ENCODE results near the gene ANKS6. TPM values are rescaled to one million over a fixed set of nuclear protein-coding genes. Genes with fewer than 3 reads are reported as not detected.

Gene ANKS6
- total RNA-seq, 1 experiment from 2014 or later: 39.2 TPM

DNA sequence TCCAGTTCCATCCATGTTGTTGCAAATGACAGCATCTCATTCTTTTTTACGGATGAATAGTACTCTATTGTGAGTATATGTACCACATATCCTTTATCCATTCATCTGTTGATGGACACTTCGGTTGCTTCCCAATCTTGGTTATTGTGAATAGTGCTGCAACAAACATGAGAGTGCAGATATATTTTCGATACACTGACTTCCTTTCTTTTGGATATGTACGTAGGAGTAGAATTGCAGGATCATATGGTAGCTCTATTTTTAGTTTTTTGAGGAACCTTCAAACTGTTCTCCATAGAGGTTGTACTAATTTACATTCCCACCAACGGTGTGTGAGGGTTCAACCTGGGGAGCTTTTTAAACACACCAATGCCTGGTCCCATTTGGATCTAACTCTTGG is 33.4 kb upstream of the ANKS6 start:
- no peaks in the 10 kb centered on the region for H3K9me3 ChIP-seq (ENCODE audit: control insufficient read depth in 1 of 2, insufficient read depth in 1 of 2, low read depth in 1 of 2, low read length in 2 of 2)
- H3K9me2 ChIP-seq (ENCODE audit: insufficient read depth): no peaks in the 10 kb centered on the region
- H3K36me3 ChIP-seq (ENCODE audit: control insufficient read depth in 1 of 2, insufficient read depth in 2 of 2, low read length in 2 of 2): peaks cover 3 to 6% of the 10 kb centered on the region in 2 experiments; a peak in 3 of 4 replicates
- no peak overlapping the region for H3K9ac ChIP-seq (ENCODE audit: low read length)
- H3K79me2 ChIP-seq (ENCODE audit: insufficient read depth, low read length): no peaks in the 10 kb centered on the region
- ChIA-PET RAD21 (ENCODE audit: low non-redundant PET in 1 of 2, low total read pairs in 2 of 2, uncharacterized antibody in 2 of 2, unreplicated experiment in 2 of 2) (no interaction called here), POLR2A (no interaction called here), CTCF (no interaction called here)
- H2AFZ ChIP-seq (ENCODE audit: low read depth, low read length, poor library complexity, severe bottlenecking): no peak overlapping the region
- no peak for ATAC-seq
- TF ChIP-seq EGR1 (IDR thresholded peaks at IDR 0.05; ENCODE audit: low read depth) (no peak), TCF7L2 (IDR thresholded peaks at IDR 0.05; ENCODE audit: borderline replicate concordance, extremely low read depth, insufficient read depth, insufficient read length) (no peak), CEBPB (IDR thresholded peaks at IDR 0.05; ENCODE audit: low read depth) (no peak), FOSL1 (IDR thresholded peaks at IDR 0.05; ENCODE audit: low read depth) (no peak), SRF (IDR thresholded peaks at IDR 0.05; ENCODE audit: low read depth) (no peak)
- H4K20me1 ChIP-seq (ENCODE audit: insufficient read depth): no peaks in the 10 kb centered on the region
- H3K27ac ChIP-seq (ENCODE audit: low read depth, low read length): no peak overlapping the region
- intact Hi-C loops (cut with micrococcal nuclease): no loop called here
- H3K4me2 ChIP-seq (ENCODE audit: low read length): no peak overlapping the region
- no peaks in the 10 kb centered on the region for H3K4me1 ChIP-seq (ENCODE audit: control insufficient read depth in 1 of 2, insufficient read depth in 2 of 2, low read length in 2 of 2)
- no peak for DNase-seq (ENCODE audit: low read depth, low spot score)
- BruUV-seq (replicated peaks): no TSS peak
- no peak overlapping the region for H3K4me3 ChIP-seq (replicated peaks in 1 of 2; ENCODE audit: low read depth in 1 of 2, low read length in 2 of 2)
- no peaks in the 10 kb centered on the region for H3K27me3 ChIP-seq (ENCODE audit: insufficient read depth, low read length)

DNA sequence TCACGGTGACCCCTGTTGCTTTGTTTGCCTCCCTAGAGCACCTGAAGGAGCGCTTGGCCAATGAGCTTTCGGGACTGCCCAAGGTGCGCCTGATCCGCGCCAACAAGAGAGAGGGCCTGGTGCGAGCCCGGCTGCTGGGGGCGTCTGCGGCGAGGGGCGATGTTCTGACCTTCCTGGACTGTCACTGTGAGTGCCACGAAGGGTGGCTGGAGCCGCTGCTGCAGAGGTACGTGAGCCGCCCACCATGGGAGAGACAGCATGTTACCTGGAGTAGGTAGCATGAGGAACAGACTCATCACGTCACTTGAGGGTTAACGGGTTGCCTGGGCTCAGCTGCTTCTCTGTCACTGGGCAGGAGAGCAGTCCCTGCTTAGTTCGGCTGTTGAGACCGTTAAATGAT is 30.4 kb upstream of the ANKS6 start:
- H2AFZ ChIP-seq (ENCODE audit: low read depth, low read length, poor library complexity, severe bottlenecking): no peak overlapping the region
- POLR2A ChIA-PET: no interaction called here
- RAD21 ChIA-PET (ENCODE audit: low non-redundant PET in 1 of 2, low total read pairs in 2 of 2, uncharacterized antibody in 2 of 2, unreplicated experiment in 2 of 2): no interaction called here
- CTCF ChIA-PET: no interaction called here
- no peaks in the 10 kb centered on the region for H3K9me2 ChIP-seq (ENCODE audit: insufficient read depth)
- no peak overlapping the region for H3K4me3 ChIP-seq (replicated peaks in 1 of 2; ENCODE audit: low read depth in 1 of 2, low read length in 2 of 2)
- ATAC-seq: no peak
- H3K27ac ChIP-seq (ENCODE audit: low read depth, low read length): no peak overlapping the region
- H3K4me2 ChIP-seq (ENCODE audit: low read length): no peak overlapping the region
- no TSS peak for BruUV-seq (replicated peaks)
- H3K9ac ChIP-seq (ENCODE audit: low read length): no peak overlapping the region
- intact Hi-C loops (cut with micrococcal nuclease): no loop called here
- DNase-seq (ENCODE audit: low read depth, low spot score): no peak
- H3K79me2 ChIP-seq (ENCODE audit: insufficient read depth, low read length): no peaks in the 10 kb centered on the region
- H4K20me1 ChIP-seq (ENCODE audit: insufficient read depth): no peaks in the 10 kb centered on the region
- no peaks in the 10 kb centered on the region for H3K4me1 ChIP-seq (ENCODE audit: control insufficient read depth in 1 of 2, insufficient read depth in 2 of 2, low read length in 2 of 2)
- no peaks in the 10 kb centered on the region for H3K27me3 ChIP-seq (ENCODE audit: insufficient read depth, low read length)
- H3K9me3 ChIP-seq (ENCODE audit: control insufficient read depth in 1 of 2, insufficient read depth in 1 of 2, low read depth in 1 of 2, low read length in 2 of 2): no peaks in the 10 kb centered on the region
- peaks cover 3% of the 10 kb centered on the region in 2 experiments; a peak in 3 of 4 replicates for H3K36me3 ChIP-seq (ENCODE audit: control insufficient read depth in 1 of 2, insufficient read depth in 2 of 2, low read length in 2 of 2)
- TF ChIP-seq SRF (IDR thresholded peaks at IDR 0.05; ENCODE audit: low read depth) (no peak), ZFX (IDR thresholded peaks at IDR 0.05) (no peak), TCF7L2 (IDR thresholded peaks at IDR 0.05; ENCODE audit: borderline replicate concordance, extremely low read depth, insufficient read depth, insufficient read length) (no peak), POLR2A (IDR thresholded peaks at IDR 0.05; ENCODE audit: borderline replicate concordance, extremely low read depth, insufficient read depth, insufficient read length) (no peak), JUND (IDR thresholded peaks at IDR 0.05) (no peak), YY1 (IDR thresholded peaks at IDR 0.05; ENCODE audit: extremely low read depth, insufficient replicate concordance, low read depth, low read length) (no peak), EGR1 (IDR thresholded peaks at IDR 0.05; ENCODE audit: low read depth) (no peak), EZH2 (IDR thresholded peaks at IDR 0.05) (no peak), POLR2AphosphoS5 (IDR thresholded peaks at IDR 0.05; ENCODE audit: low read depth, low read length) (no peak), EZH2phosphoT487 (IDR thresholded peaks at IDR 0.05; ENCODE audit: borderline replicate concordance) (no peak), ZNF274 (IDR thresholded peaks at IDR 0.05; ENCODE audit: low read depth, low read length) (no peak), RAD21 (IDR thresholded peaks at IDR 0.05; ENCODE audit: low read depth) (no peak)
- TF ChIP-seq, protein P1, sequence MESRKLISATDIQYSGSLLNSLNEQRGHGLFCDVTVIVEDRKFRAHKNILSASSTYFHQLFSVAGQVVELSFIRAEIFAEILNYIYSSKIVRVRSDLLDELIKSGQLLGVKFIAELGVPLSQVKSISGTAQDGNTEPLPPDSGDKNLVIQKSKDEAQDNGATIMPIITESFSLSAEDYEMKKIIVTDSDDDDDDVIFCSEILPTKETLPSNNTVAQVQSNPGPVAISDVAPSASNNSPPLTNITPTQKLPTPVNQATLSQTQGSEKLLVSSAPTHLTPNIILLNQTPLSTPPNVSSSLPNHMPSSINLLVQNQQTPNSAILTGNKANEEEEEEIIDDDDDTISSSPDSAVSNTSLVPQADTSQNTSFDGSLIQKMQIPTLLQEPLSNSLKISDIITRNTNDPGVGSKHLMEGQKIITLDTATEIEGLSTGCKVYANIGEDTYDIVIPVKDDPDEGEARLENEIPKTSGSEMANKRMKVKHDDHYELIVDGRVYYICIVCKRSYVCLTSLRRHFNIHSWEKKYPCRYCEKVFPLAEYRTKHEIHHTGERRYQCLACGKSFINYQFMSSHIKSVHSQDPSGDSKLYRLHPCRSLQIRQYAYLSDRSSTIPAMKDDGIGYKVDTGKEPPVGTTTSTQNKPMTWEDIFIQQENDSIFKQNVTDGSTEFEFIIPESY (IDR thresholded peaks at IDR 0.05; ENCODE audit: extremely low read depth, insufficient replicate concordance, low read length): no peak
- TF ChIP-seq, protein P2, sequence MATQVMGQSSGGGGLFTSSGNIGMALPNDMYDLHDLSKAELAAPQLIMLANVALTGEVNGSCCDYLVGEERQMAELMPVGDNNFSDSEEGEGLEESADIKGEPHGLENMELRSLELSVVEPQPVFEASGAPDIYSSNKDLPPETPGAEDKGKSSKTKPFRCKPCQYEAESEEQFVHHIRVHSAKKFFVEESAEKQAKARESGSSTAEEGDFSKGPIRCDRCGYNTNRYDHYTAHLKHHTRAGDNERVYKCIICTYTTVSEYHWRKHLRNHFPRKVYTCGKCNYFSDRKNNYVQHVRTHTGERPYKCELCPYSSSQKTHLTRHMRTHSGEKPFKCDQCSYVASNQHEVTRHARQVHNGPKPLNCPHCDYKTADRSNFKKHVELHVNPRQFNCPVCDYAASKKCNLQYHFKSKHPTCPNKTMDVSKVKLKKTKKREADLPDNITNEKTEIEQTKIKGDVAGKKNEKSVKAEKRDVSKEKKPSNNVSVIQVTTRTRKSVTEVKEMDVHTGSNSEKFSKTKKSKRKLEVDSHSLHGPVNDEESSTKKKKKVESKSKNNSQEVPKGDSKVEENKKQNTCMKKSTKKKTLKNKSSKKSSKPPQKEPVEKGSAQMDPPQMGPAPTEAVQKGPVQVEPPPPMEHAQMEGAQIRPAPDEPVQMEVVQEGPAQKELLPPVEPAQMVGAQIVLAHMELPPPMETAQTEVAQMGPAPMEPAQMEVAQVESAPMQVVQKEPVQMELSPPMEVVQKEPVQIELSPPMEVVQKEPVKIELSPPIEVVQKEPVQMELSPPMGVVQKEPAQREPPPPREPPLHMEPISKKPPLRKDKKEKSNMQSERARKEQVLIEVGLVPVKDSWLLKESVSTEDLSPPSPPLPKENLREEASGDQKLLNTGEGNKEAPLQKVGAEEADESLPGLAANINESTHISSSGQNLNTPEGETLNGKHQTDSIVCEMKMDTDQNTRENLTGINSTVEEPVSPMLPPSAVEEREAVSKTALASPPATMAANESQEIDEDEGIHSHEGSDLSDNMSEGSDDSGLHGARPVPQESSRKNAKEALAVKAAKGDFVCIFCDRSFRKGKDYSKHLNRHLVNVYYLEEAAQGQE (IDR thresholded peaks at IDR 0.05; ENCODE audit: low read depth): no peak
- TF ChIP-seq, protein P3, sequence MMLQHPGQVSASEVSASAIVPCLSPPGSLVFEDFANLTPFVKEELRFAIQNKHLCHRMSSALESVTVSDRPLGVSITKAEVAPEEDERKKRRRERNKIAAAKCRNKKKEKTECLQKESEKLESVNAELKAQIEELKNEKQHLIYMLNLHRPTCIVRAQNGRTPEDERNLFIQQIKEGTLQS (IDR thresholded peaks at IDR 0.05): no peak

Data from HCT116 (cell line).